Ovary (tissue), 3 donors: ENCODE results near the gene SMIM43.

Source experiments
- EP300 ChIP-seq: sonication (generic); formaldehyde crosslinking; IDR thresholded peaks from one replicate; pipeline ENCODE4 v1.6.1; 2017; ENCODE audit warnings: antibody characterized with exemption
- POLR2A ChIP-seq: fragments of 450-650 bp; IDR thresholded peaks from one replicate; pipeline ENCODE4 v1.6.1; 2017; ENCODE audit warnings: antibody characterized with exemption, mild to moderate bottlenecking, moderate library complexity
- TF ChIP-seq, protein P1 (sequence below), 3 donors: fragments of 450-650 bp in 2 of 3; fragments of 200-600 bp in 1 of 3; IDR thresholded peaks; one replicate each; pipeline versions ENCODE4 v1.5.1 to v1.8.0; 2016 to 2022; ENCODE audit warnings: antibody characterized with exemption in 3 of 3, mild to moderate bottlenecking in 1 of 3
- donor health status: DM: no; HTN: no; CAD: no.

DNA sequence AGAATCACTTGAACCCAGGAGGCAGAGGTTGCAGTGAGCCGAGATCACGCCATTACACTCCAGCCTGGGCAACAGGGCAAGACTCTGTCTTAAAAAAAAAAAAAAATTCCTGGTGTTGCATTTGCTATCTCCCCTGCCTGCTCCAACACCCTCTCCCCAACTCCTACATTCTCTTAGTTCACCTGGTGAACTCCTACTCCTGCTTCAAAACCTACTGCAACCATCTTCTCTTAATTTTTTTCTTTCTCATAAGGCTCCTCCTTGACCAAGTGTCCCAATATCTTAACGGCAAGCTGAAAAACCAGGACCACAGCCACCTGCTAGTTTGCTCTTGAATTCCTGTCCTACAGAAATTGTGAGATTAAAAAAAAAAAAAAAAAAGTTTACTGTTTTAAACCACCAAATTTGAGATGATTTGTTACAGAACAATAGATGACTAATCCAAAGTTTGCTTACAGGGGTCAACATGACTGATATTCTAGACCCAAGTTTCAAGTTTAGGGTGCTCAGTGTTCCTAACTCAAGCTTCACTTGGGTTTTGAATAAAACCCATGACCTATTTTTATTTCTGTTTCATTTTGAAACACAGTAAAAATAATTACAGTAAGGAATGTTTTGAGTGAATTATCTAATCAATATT is 55.1 kb downstream of the SMIM43 start:
- no peak for TF ChIP-seq EP300
- TF ChIP-seq, protein P1, sequence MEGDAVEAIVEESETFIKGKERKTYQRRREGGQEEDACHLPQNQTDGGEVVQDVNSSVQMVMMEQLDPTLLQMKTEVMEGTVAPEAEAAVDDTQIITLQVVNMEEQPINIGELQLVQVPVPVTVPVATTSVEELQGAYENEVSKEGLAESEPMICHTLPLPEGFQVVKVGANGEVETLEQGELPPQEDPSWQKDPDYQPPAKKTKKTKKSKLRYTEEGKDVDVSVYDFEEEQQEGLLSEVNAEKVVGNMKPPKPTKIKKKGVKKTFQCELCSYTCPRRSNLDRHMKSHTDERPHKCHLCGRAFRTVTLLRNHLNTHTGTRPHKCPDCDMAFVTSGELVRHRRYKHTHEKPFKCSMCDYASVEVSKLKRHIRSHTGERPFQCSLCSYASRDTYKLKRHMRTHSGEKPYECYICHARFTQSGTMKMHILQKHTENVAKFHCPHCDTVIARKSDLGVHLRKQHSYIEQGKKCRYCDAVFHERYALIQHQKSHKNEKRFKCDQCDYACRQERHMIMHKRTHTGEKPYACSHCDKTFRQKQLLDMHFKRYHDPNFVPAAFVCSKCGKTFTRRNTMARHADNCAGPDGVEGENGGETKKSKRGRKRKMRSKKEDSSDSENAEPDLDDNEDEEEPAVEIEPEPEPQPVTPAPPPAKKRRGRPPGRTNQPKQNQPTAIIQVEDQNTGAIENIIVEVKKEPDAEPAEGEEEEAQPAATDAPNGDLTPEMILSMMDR (IDR thresholded peaks at IDR 0.05), result no peak
- no peak for TF ChIP-seq POLR2A
